Peyer's patch (tissue), 4 donors: Measurements from ENCODE around the gene AFAP1L1.

ENCODE experiments used
- POLR2A ChIP-seq, 2 donors: fragments of 450-650 bp; IDR thresholded peaks; one replicate each; pipeline ENCODE4 v1.5.1; 2017; ENCODE audit warnings: antibody characterized with exemption in 2 of 2, mild to moderate bottlenecking in 2 of 2, moderate library complexity in 2 of 2
- TF ChIP-seq, protein P1 (sequence below), 6 experiments: fragments of 450-650 bp in 4 of 6; fragments of 200-600 bp in 2 of 6; sonication (generic) in 1 of 6; IDR thresholded peaks; one replicate each; pipeline ENCODE4 v1.5.1; 2017 to 2019; ENCODE audit warnings: antibody characterized with exemption in 6 of 6, mild to moderate bottlenecking in 3 of 6, moderate library complexity in 1 of 6

GRCh38 chr5:149358868-149359495 lies 87.3 kb downstream of the AFAP1L1 start:
- TF ChIP-seq, protein P1, sequence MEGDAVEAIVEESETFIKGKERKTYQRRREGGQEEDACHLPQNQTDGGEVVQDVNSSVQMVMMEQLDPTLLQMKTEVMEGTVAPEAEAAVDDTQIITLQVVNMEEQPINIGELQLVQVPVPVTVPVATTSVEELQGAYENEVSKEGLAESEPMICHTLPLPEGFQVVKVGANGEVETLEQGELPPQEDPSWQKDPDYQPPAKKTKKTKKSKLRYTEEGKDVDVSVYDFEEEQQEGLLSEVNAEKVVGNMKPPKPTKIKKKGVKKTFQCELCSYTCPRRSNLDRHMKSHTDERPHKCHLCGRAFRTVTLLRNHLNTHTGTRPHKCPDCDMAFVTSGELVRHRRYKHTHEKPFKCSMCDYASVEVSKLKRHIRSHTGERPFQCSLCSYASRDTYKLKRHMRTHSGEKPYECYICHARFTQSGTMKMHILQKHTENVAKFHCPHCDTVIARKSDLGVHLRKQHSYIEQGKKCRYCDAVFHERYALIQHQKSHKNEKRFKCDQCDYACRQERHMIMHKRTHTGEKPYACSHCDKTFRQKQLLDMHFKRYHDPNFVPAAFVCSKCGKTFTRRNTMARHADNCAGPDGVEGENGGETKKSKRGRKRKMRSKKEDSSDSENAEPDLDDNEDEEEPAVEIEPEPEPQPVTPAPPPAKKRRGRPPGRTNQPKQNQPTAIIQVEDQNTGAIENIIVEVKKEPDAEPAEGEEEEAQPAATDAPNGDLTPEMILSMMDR (IDR thresholded peaks at IDR 0.05): no peak
- no peak for TF ChIP-seq POLR2A (IDR thresholded peaks at IDR 0.05)
